ENCODE measurements around the gene GPR162.

- TF ChIP-seq POLR2A (IDR thresholded peaks at IDR 0.05), result no peak
- TF ChIP-seq CTCF (IDR thresholded peaks at IDR 0.05), result no peak
Measured at GRCh38 chr12:6791931-6792520, 29.6 kb upstream of the GPR162 start.

All from heart left ventricle (tissue), 13 donors.